Suprapubic skin (tissue), 4 donors: ENCODE measurements around the gene ATG2B. TPM values are rescaled to one million over a fixed set of nuclear protein-coding genes. Genes with fewer than 3 reads are reported as not detected.

ENCODE experiments used
- DNase-seq, 2 donors: peaks; one replicate each; pipeline ENCODE4 v3.0.0-alpha.2; 2019; ENCODE audit warnings: low spot score in 2 of 2
- H3K27ac ChIP-seq: fragments of 200-600 bp; sonication (generic); one replicate; pipeline ENCODE4 v1.5.1; 2019
- H3K27me3 ChIP-seq: fragments of 200-600 bp; sonication (generic); one replicate; pipeline ENCODE4 v1.5.1; 2019
- H3K36me3 ChIP-seq: fragments of 200-600 bp; sonication (generic); one replicate; pipeline ENCODE4 v1.5.1; 2019
- H3K4me1 ChIP-seq: fragments of 200-600 bp; sonication (generic); one replicate; pipeline ENCODE4 v1.5.1; 2019
- H3K4me3 ChIP-seq: fragments of 200-600 bp; sonication (generic); one replicate; pipeline ENCODE4 v1.5.1; 2019; ENCODE audit warnings: mild to moderate bottlenecking
- H3K9me3 ChIP-seq: fragments of 200-600 bp; sonication (generic); one replicate; pipeline ENCODE4 v1.5.1; 2019
- EP300 ChIP-seq: sonication (generic); formaldehyde crosslinking; IDR thresholded peaks from one replicate; pipeline ENCODE4 v1.6.1; 2017; ENCODE audit warnings: antibody characterized with exemption
- POLR2A ChIP-seq, 2 donors: fragments of 450-650 bp; IDR thresholded peaks; one replicate each; pipeline ENCODE4 v1.6.1; 2017; ENCODE audit warnings: antibody characterized with exemption in 2 of 2, mild to moderate bottlenecking in 2 of 2, moderate library complexity in 2 of 2
- POLR2AphosphoS5 ChIP-seq, 3 donors: sonication (generic); formaldehyde crosslinking; IDR thresholded peaks; one replicate each; pipeline ENCODE4 v1.6.1; 2017; ENCODE audit warnings: antibody characterized with exemption in 3 of 3
- WGBS: methylation state at CpG from one replicate; pipeline ENCODE4 v1.1.5; 2018; 5-methylcytosine and 5-hydroxymethylcytosine counted together
- total RNA-seq, 4 donors: library from RNA; depleted of rRNA; stranded (reverse); fragments of >200 nt; gene quantifications; one replicate each; pipeline ENCODE4 v1.1.0, GENCODE V29; 2016
- TF ChIP-seq, protein P1 (sequence below), 2 donors: fragments of 200-600 bp in 1 of 2; fragments of 450-650 bp in 1 of 2; sonication (generic) in 1 of 2; IDR thresholded peaks; one replicate each; pipeline ENCODE4 v1.5.1; 2016 to 2019; ENCODE audit warnings: antibody characterized with exemption in 2 of 2, mild to moderate bottlenecking in 1 of 2, moderate library complexity in 1 of 2

ATG2B gene
- total RNA-seq, 4 donors from 2014 or later, result 24.6 to 103 (median 42.8) TPM

DNA sequence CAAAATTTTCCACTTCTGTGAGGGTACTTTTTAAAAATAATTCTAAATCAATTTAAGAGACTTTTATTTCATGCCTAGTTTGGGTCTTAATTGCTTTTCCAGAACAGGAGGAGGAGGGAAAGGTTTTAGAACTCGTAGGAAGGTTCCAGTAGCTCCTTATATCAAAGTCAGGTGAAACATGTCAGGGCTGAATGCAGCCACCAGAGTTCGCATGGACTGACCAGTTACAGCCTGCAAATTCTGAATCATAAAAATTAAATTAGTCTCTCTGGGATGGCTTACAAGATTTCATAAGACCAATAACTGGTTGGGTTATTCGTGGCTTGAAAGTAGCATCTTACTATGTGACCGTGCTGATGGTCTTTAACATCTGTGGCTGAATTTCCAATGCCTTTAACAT lies 106.7 kb downstream of the ATG2B start:
- Histone ChIP-seq H3K27me3 (no peaks in the 10 kb centered on the region), H3K27ac (peak overlapping the region; percentile 23), H3K4me1 (peaks cover 17% of the 10 kb centered on the region), H3K36me3 (no peaks in the 10 kb centered on the region), H3K4me3 (no peak overlapping the region), H3K9me3 (no peaks in the 10 kb centered on the region)
- 21% methylated on average over 4 of the region's 4 CpGs for whole genome bisulfite sequencing
- TF ChIP-seq POLR2A (IDR thresholded peaks at IDR 0.05), result no peak
- TF ChIP-seq EP300, result no peak
- TF ChIP-seq POLR2AphosphoS5 (IDR thresholded peaks at IDR 0.05), result no peak
- TF ChIP-seq, protein P1, sequence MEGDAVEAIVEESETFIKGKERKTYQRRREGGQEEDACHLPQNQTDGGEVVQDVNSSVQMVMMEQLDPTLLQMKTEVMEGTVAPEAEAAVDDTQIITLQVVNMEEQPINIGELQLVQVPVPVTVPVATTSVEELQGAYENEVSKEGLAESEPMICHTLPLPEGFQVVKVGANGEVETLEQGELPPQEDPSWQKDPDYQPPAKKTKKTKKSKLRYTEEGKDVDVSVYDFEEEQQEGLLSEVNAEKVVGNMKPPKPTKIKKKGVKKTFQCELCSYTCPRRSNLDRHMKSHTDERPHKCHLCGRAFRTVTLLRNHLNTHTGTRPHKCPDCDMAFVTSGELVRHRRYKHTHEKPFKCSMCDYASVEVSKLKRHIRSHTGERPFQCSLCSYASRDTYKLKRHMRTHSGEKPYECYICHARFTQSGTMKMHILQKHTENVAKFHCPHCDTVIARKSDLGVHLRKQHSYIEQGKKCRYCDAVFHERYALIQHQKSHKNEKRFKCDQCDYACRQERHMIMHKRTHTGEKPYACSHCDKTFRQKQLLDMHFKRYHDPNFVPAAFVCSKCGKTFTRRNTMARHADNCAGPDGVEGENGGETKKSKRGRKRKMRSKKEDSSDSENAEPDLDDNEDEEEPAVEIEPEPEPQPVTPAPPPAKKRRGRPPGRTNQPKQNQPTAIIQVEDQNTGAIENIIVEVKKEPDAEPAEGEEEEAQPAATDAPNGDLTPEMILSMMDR (IDR thresholded peaks at IDR 0.05), result no peak
- no peak for DNase-seq

DNA sequence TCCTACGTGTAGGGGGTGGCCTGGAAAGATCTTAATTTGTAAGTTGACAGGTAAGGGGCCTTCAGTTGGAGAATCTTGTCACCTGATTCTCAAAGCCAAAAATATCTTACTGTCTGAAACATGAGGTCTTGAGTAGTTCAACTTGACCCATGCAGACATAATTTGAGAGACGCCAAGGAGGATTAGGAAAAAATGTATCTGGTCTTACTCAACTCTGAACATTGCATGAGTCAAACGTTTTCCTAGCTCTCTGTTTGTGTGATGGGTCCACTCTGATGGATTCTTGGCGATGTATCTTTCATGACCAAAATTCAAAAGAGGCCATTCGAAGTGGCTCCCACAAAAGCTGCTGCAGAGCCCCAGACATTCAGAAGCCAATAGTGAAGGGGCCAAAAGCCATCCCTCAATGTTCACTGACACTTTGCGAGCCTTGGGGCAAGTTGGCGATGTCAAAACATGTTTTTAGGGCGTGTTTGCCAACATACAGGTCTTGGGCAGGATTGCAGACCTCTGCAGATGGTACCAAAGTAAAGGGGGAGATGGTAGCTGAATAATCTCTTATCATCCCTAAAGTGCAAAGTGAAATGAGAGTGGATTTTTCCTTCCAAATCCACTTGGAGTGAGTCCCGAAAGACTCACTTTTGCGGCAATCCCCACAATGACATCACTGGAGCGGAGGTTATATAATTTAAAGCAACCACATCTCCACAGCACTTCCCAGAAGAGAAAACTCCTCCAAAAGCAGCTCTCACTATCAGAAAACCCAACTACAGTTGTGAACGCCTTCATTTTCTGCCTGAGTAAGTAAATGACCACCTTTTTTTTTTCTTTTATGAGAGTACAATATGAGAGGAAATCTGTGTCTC lies 107.4 kb downstream of the ATG2B start, which contains the start of gene BDKRB1:
BDKRB1 (plus strand) TSS at position 710 of the 866 bp plus-strand sequence. CDS start 7,473 bp downstream, outside the sequence.
- Histone ChIP-seq H3K4me3 (no peak within 1 kb of the TSS), H3K27me3 (no peaks in the 10 kb centered on the region), H3K36me3 (no peaks in the 10 kb centered on the region), H3K27ac (peak within 1 kb of the TSS; percentile 23), H3K4me1 (peaks cover 17% of the 10 kb centered on the region), H3K9me3 (no peaks in the 10 kb centered on the region)
- 23% methylated on average over 12 of the region's 12 CpGs for WGBS
- DNase-seq, result no peak
- TF ChIP-seq, protein P1 (IDR thresholded peaks at IDR 0.05), result no peak
- TF ChIP-seq EP300 (peak; percentile 63), POLR2A (IDR thresholded peaks at IDR 0.05) (no peak), POLR2AphosphoS5 (IDR thresholded peaks at IDR 0.05) (no peak)

DNA sequence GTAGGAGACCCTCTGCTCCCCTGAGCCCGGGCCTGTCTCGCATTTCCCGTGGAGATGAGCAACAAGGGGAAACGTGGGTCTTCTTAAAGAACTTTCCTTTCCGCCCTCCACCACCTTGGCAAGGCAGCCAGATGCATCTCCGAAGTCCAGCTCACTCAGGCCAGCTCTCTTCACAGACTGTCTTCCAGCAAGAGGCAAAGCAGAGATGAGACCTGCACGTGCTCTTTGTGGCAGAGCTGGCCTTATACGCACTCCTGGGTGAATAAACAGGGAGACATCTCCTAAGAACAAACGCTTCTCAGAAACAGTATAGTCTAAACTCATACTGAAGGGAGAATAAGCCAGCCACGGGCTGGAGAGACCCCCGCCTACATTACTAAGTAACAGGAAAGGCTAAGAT lies 108.5 kb downstream of the ATG2B start:
- DNase-seq, result no peak
- TF ChIP-seq, protein P1 (IDR thresholded peaks at IDR 0.05), result no peak
- no peak for TF ChIP-seq EP300
- no peak for TF ChIP-seq POLR2AphosphoS5 (IDR thresholded peaks at IDR 0.05)
- no peak for TF ChIP-seq POLR2A (IDR thresholded peaks at IDR 0.05)
- 90% methylated on average over 11 of the region's 11 CpGs for WGBS
- Histone ChIP-seq H3K4me3 (no peak overlapping the region), H3K27me3 (no peaks in the 10 kb centered on the region), H3K4me1 (peaks cover 17% of the 10 kb centered on the region), H3K9me3 (no peaks in the 10 kb centered on the region), H3K27ac (no peak overlapping the region), H3K36me3 (no peaks in the 10 kb centered on the region)

DNA sequence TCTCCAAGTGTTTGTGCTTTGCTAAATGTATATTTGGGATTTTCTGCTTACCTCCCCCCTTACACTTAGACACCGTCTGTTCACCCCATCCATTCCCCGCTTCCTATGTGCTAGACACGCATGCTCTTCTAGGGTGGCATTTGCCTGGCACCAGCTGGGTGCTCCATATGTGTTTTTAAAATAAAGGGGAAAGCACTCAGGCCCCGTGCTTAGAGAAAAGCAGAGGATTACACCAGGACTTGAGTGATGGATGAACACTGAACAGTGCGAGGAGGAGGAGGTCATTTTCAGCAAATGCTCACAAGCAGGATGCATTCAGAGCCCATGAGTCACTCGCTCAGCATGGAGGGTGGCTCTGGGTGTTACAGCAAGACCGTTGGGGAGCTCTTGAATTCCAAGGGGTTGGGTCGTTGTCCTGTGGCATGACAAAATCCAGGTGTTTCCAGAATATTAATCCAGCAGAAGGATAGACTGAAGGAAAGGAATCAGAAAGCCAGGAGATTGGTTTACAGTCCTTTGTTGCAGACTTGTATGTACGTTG lies 110.1 kb downstream of the ATG2B start:
- Histone ChIP-seq H3K4me3 (no peak overlapping the region), H3K9me3 (no peaks in the 10 kb centered on the region), H3K4me1 (peaks cover 17% of the 10 kb centered on the region), H3K36me3 (no peaks in the 10 kb centered on the region), H3K27me3 (no peaks in the 10 kb centered on the region), H3K27ac (no peak overlapping the region)
- no peak for DNase-seq
- no peak for TF ChIP-seq POLR2AphosphoS5 (IDR thresholded peaks at IDR 0.05)
- no peak for TF ChIP-seq EP300
- TF ChIP-seq, protein P1 (IDR thresholded peaks at IDR 0.05), result no peak
- no peak for TF ChIP-seq POLR2A (IDR thresholded peaks at IDR 0.05)
- 72% methylated on average over 9 of the region's 9 CpGs for WGBS

DNA sequence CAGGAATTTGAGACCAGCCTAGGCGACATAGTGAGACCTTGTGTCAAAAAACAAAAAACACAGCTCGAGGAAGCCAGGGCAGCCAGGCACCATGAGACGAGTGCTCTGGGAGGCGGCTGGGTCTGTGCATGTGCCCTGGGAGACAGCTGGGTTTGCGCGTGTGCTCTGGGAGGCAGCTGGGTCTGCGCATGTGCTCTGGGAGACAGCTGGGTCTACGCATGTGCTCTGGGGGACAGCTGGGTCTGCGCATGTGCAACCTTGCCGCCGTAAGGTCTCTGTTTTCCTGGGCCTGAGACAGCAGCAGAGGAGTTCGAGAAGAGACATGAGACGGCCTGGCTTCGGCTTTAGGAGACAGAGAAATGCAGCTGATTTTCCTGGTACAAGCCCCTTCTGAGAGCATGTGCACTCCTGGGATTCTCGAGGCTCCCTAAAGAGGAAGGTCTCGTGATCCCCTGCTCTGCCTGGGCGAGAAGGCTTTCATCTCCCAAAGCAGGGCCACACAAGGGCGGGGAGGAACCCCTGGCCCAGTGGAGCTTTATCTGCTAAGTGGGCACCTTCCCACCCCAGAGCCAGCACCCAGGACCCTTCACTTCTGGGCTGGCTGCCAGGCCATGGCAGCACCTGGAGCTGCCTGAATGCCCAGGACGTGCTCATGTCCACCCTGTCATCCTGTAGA lies 110.7 kb downstream of the ATG2B start:
- H3K36me3 ChIP-seq, result no peaks in the 10 kb centered on the region
- H3K9me3 ChIP-seq, result no peaks in the 10 kb centered on the region
- no peak overlapping the region for H3K27ac ChIP-seq
- H3K4me3 ChIP-seq, result no peak overlapping the region
- peaks cover 17% of the 10 kb centered on the region for H3K4me1 ChIP-seq
- 88% methylated on average over 18 of the region's 19 CpGs for WGBS
- TF ChIP-seq EP300, result no peak
- TF ChIP-seq POLR2A (IDR thresholded peaks at IDR 0.05), result no peak
- TF ChIP-seq, protein P1 (IDR thresholded peaks at IDR 0.05), result no peak
- no peak for TF ChIP-seq POLR2AphosphoS5 (IDR thresholded peaks at IDR 0.05)
- DNase-seq, result no peak
- no peaks in the 10 kb centered on the region for H3K27me3 ChIP-seq
